IMR-90 (cell line): Measurements from ENCODE around the gene GMEB1. TPM values are rescaled to one million over a fixed set of nuclear protein-coding genes. Genes with fewer than 3 reads are reported as not detected.
A peak's percentile ranks its signal among the peaks of the same experiment; 100 is the strongest.

Experiments used
- ATAC-seq: fragments of 200-7000 bp; cut with Tn5 transposase; 2 replicates; pipeline ENCODE4 v1.9.1; 2020; ENCODE audit warnings: low read depth, mild to moderate bottlenecking, moderate library complexity
- BruUV-seq: library from RNA; stranded (reverse); fragments of 400-500 nt; replicated peaks from 2 replicates; lab custom pipeline; 2021; lab: Mats Ljungman, UMichigan
- CTCF ChIA-PET: fragments of 300-600 bp; formaldehyde crosslinking; extraction: SDS; loops from one replicate; lab custom pipeline; 2021; ENCODE audit warnings: antibody characterized with exemption; lab: Yijun Ruan, JAX
- POLR2A ChIA-PET: fragments of 300-600 bp; sonication (Branson Sonifier 250); formaldehyde crosslinking; loops from one replicate; lab custom pipeline; 2022; ENCODE audit warnings: antibody characterized with exemption; ENCODE audit not compliant: unreplicated experiment; lab: Charles Lee
- DNase-seq: peaks from one replicate; pipeline ENCODE4 v3.0.0; 2013
- H2AFZ ChIP-seq: replicated peaks from 2 replicates; pipeline ENCODE3; 2013; ENCODE audit warnings: low read length, mild to moderate bottlenecking; ENCODE audit not compliant: poor library complexity
- H2AK5ac ChIP-seq: 2 replicates; pipeline ENCODE4 v1.6.1; 2013; ENCODE audit warnings: low read depth, low read length, inconsistent platforms
- H2AK9ac ChIP-seq: replicated peaks from 2 replicates; pipeline ENCODE3; 2013; ENCODE audit warnings: mild to moderate bottlenecking, low read depth, low read length, moderate library complexity; ENCODE audit not compliant: poor library complexity
- H2BK120ac ChIP-seq: 2 replicates; pipeline ENCODE4 v1.6.1; 2013; ENCODE audit warnings: low read depth, low read length, inconsistent platforms
- H2BK15ac ChIP-seq: 3 replicates; pipeline ENCODE4 v1.6.1; 2013; ENCODE audit warnings: low read depth, low read length, inconsistent platforms
- H2BK20ac ChIP-seq: 2 replicates; pipeline ENCODE4 v1.6.1; 2013; ENCODE audit warnings: low read depth, mild to moderate bottlenecking, inconsistent platforms, low read length, moderate library complexity
- H2BK5ac ChIP-seq: 2 replicates; pipeline ENCODE4 v1.6.1; 2013; ENCODE audit warnings: mild to moderate bottlenecking, low read depth, low read length, inconsistent platforms; ENCODE audit not compliant: poor library complexity, severe bottlenecking
- H3K14ac ChIP-seq: replicated peaks from 2 replicates; pipeline ENCODE4 v1.6.1; 2013; ENCODE audit warnings: low read depth, low read length, inconsistent platforms
- H3K18ac ChIP-seq: 2 replicates; pipeline ENCODE4 v1.6.1; 2013; ENCODE audit warnings: low read depth, low read length, control low read depth
- H3K23ac ChIP-seq: 2 replicates; pipeline ENCODE4 v1.6.1; 2013; ENCODE audit warnings: low read depth, low read length, inconsistent platforms
- H3K27ac ChIP-seq: 2 replicates; pipeline ENCODE4 v1.5.1; 2013; ENCODE audit warnings: mild to moderate bottlenecking, control low read depth, low read length; ENCODE audit not compliant: insufficient read depth
- H3K27me3 ChIP-seq: 2 replicates; pipeline ENCODE4 v1.6.1; 2013; ENCODE audit warnings: low read length; ENCODE audit not compliant: control insufficient read depth, insufficient read depth
- H3K36me3 ChIP-seq: 2 replicates; pipeline ENCODE4 v1.6.1; 2013; ENCODE audit warnings: low read length, mixed read lengths; ENCODE audit not compliant: control insufficient read depth, insufficient read depth
- H3K4ac ChIP-seq: 2 replicates; pipeline ENCODE4 v1.6.1; 2013; ENCODE audit warnings: low read depth, low read length, inconsistent platforms
- H3K4me1 ChIP-seq: 2 replicates; pipeline ENCODE4 v1.6.1; 2013; ENCODE audit warnings: low read length, mixed read lengths; ENCODE audit not compliant: control insufficient read depth, insufficient read depth
- H3K4me2 ChIP-seq: 2 replicates; pipeline ENCODE4 v1.6.1; 2013; ENCODE audit warnings: low read depth, mild to moderate bottlenecking, control low read depth, low read length, moderate library complexity
- H3K4me3 ChIP-seq: 2 replicates; pipeline ENCODE4 v1.5.1; 2013; ENCODE audit warnings: low read depth, mild to moderate bottlenecking, control low read depth, low read length, moderate library complexity; ENCODE audit not compliant: insufficient read depth
- H3K56ac ChIP-seq: 2 replicates; pipeline ENCODE4 v1.6.1; 2013; ENCODE audit warnings: low read length, inconsistent platforms; ENCODE audit not compliant: insufficient read depth; ENCODE audit errors: extremely low read depth
- H3K79me1 ChIP-seq, 2 experiments: 2 replicates each; pipeline ENCODE4 v1.6.1; 2013; ENCODE audit warnings: low read length in 2 of 2, inconsistent platforms in 1 of 2, low read depth in 1 of 2
- H3K9ac ChIP-seq: 2 replicates; pipeline ENCODE4 v1.6.1; 2013; ENCODE audit warnings: low read depth, low read length, control low read depth
- H3K9me1 ChIP-seq: 2 replicates; pipeline ENCODE4 v1.6.1; 2013; ENCODE audit warnings: low read length, inconsistent platforms; ENCODE audit not compliant: insufficient read depth
- H3K9me3 ChIP-seq: 2 replicates; pipeline ENCODE4 v1.6.1; 2013; ENCODE audit warnings: low read length; ENCODE audit not compliant: control insufficient read depth, insufficient read depth
- H4K20me1 ChIP-seq: 2 replicates; pipeline ENCODE4 v1.6.1; 2013; ENCODE audit warnings: low read length, inconsistent platforms; ENCODE audit not compliant: insufficient read depth
- H4K5ac ChIP-seq: 2 replicates; pipeline ENCODE4 v1.6.1; 2013; ENCODE audit warnings: mild to moderate bottlenecking, low read depth, low read length, control low read depth
- H4K8ac ChIP-seq, 2 experiments: 2 replicates each; pipeline ENCODE4 v1.6.1; 2013; ENCODE audit warnings: low read depth in 2 of 2, low read length in 2 of 2, control low read depth in 1 of 2, inconsistent platforms in 1 of 2
- H4K91ac ChIP-seq: 2 replicates; pipeline ENCODE4 v1.6.1; 2013; ENCODE audit warnings: low read depth, low read length, inconsistent platforms; ENCODE audit not compliant: insufficient read depth
- CEBPB ChIP-seq: IDR thresholded peaks from 2 replicates; pipeline ENCODE4 v1.6.1; 2012; ENCODE audit warnings: low read depth, low read length, improper control_type of control experiment
- POLR2A ChIP-seq: IDR thresholded peaks from 2 replicates; pipeline ENCODE4 v1.6.1; 2012; ENCODE audit warnings: mild to moderate bottlenecking, low read depth, low read length
- WGBS, 2 experiments: methylation state at CpG; one replicate each; pipeline versions ENCODE4 v1.1.5 to v1.1.7; 2013; ENCODE audit warnings: missing lambda C conversion rate in 2 of 2; ENCODE audit not compliant: insufficient read length in 1 of 2; ENCODE audit errors: extremely low coverage in 2 of 2; 5-methylcytosine and 5-hydroxymethylcytosine counted together
- dilution Hi-C: fragments of 300-500 bp; cut with HindIII; formaldehyde crosslinking; loops from one replicate; pipeline ENCODE4 v1.14.3; 2018; ENCODE audit warnings: low sequenced_read_pairs; ENCODE audit not compliant: unreplicated experiment
- in situ Hi-C: fragments of 300-500 bp; cut with MboI; formaldehyde crosslinking; loops from 3 replicates; pipeline ENCODE4 v1.14.3; 2019; ENCODE audit warnings: low sequenced_read_pairs, inconsistent platforms, mixed read lengths
- intact Hi-C: fragments of 100-400 bp; cut with micrococcal nuclease; formaldehyde crosslinking; loops from 2 replicates; pipeline ENCODE4 v1.10.0; 2022
- microRNA-seq, 2 experiments: library from miRNA; stranded (forward) in 1 of 2; unstranded in 1 of 2; fragments of 10-50 nt in 1 of 2; fragments of <30 nt in 1 of 2; gene quantifications in 1 of 2; microRNA quantifications in 1 of 2; one replicate each; pipeline versions ENCODE3 to v1.1.0; 2013 to 2020; ENCODE audit not compliant: insufficient read depth in 1 of 2, insufficient read length in 1 of 2, unreplicated experiment in 1 of 2
- polyA plus RNA-seq, 3 experiments: library from polyadenylated mRNA; depleted of rRNA; stranded (reverse); fragments of >200 nt; gene quantifications; 2 replicates each; pipeline ENCODE4 v1.2.3, GENCODE V29; 2012; ENCODE audit warnings: low replicate concordance in 1 of 3
- small RNA-seq, 5 experiments: library from RNA; depleted of rRNA; stranded (forward); fragments of <200 nt; gene quantifications; one replicate each; pipeline ENCODE3, GENCODE V24; 2012
- total RNA-seq: library from RNA; depleted of rRNA; stranded (reverse); fragments of >200 nt; gene quantifications from 2 replicates; pipeline ENCODE4 v1.2.3, GENCODE V29; 2012; rRNA removed

Gene GMEB1
- total and polyA plus RNA-seq, 2 of the 4 experiments (the other 2 are of a cell fraction): 7.1 to 7.9 TPM

DNA sequence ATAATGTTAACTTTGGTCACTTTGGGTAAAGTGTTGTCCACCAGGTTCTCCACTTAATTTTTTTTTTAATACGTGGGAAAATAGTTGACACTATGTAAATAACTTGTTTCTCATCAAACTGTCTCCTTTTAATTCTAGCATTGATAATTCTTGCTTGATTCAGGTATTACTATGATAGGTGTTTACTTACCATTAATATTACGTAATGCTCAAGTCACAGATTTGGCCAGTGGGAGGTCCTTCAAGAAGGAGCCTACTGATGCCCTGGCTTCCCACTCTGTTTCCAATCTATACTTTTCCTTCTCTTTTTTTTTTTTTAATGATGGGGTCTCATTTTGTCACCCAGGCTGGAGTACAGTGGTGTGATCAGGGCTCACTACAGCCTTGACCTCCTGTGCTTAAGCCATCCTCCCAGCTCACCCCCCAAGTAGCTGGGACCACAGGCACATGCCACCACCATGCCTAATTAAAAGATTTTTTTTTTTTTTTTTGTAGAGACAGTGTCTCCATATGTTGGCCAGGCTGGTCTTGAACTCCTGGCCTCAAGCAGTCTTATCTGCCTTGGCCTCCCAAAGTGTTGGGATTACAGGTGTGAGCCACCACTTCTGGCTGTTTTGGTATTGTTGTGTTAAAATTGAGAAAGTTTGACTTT is 98.1 kb downstream of the GMEB1 start:
- no peak overlapping the region for H2AK5ac ChIP-seq
- no peak overlapping the region for H3K9ac ChIP-seq
- no peak for DNase-seq
- H3K23ac ChIP-seq: no peak overlapping the region
- no peak overlapping the region for H2BK5ac ChIP-seq
- H3K4me3 ChIP-seq: no peak overlapping the region
- intact Hi-C loops (no loop called here), in situ Hi-C loops (no loop called here), dilution Hi-C loops (no loop called here)
- no peak overlapping the region for H2BK15ac ChIP-seq
- H2AK9ac ChIP-seq: no peak overlapping the region
- H4K91ac ChIP-seq: no peak overlapping the region
- H3K4me2 ChIP-seq: no peak overlapping the region
- no CpG with 5 or more reads among the region's 2 CpGs for WGBS, 2 experiments
- peaks cover 54% of the 10 kb centered on the region for H4K20me1 ChIP-seq
- no peak overlapping the region for H4K8ac ChIP-seq
- no peaks in the 10 kb centered on the region for H3K9me3 ChIP-seq
- no peak overlapping the region for H2BK20ac ChIP-seq
- no peaks in the 10 kb centered on the region for H3K4me1 ChIP-seq
- peaks cover 25% of the 10 kb centered on the region for H3K36me3 ChIP-seq
- ChIA-PET POLR2A (no interaction called here), CTCF (no interaction called here)
- ATAC-seq: no peak
- no peak overlapping the region for H4K5ac ChIP-seq
- BruUV-seq: no TSS peak
- H3K18ac ChIP-seq: no peak overlapping the region
- no peak overlapping the region for H3K4ac ChIP-seq
- H2AFZ ChIP-seq: no peak overlapping the region
- peaks cover 4% of the 10 kb centered on the region; the same call in 1 of the 2 replicates for H3K9me1 ChIP-seq
- no peaks in the 10 kb centered on the region for H3K27me3 ChIP-seq
- no peak overlapping the region for H3K56ac ChIP-seq
- no peak overlapping the region for H3K14ac ChIP-seq
- TF ChIP-seq CEBPB (peak; percentile 71), POLR2A (no peak)
- no peak overlapping the region for H3K27ac ChIP-seq
- peaks cover 2 to 47% of the 10 kb centered on the region in 2 experiments for H3K79me1 ChIP-seq
- no peak overlapping the region for H2BK120ac ChIP-seq

Small RNA genes lying within 50 kb of the gene (microRNA-seq; reads per million reads assigned to microRNA genes)
- gene RF00422 (ENCODE audit: insufficient read depth, insufficient read length) (not detected), gene RNU11 (ENCODE audit: insufficient read depth, insufficient read length) (not detected)

Small RNA genes lying within 50 kb of the gene (small RNA-seq; reads per million reads assigned to genes)
- gene RF00422: 0 reads per million in 5 experiments
- gene RNU11: 0 to 0.14 (median 0) reads per million in 5 experiments

Other genes with a start within 250 kb of the GMEB1 start
- gene RCC1, start 162.7 kb upstream of the GMEB1 start, total RNA-seq: 33.9 and 43.9 TPM in 2 replicates
- gene RCC1, start 162.7 kb upstream of the GMEB1 start, polyA plus RNA-seq (2012; rRNA removed): 28.7 and 33.2 TPM in 2 replicates
- gene TRNAU1AP, start 115.7 kb upstream of the GMEB1 start, total RNA-seq: 23.8 and 25.3 TPM in 2 replicates
- 23.3 and 24.1 TPM in 2 replicates for gene TRNAU1AP, start 115.7 kb upstream of the GMEB1 start, polyA plus RNA-seq (2012; rRNA removed)
- gene RAB42, start 76.5 kb upstream of the GMEB1 start, total RNA-seq: 0.83 and 0.90 TPM in 2 replicates
- gene RAB42, start 76.5 kb upstream of the GMEB1 start, polyA plus RNA-seq (2012; rRNA removed): 0.36 and 0.77 TPM in 2 replicates
- 31.7 and 39.7 TPM in 2 replicates for gene TAF12, start 25.7 kb upstream of the GMEB1 start, total RNA-seq
- gene TAF12, start 25.7 kb upstream of the GMEB1 start, polyA plus RNA-seq (2012; rRNA removed): 25.1 and 28.8 TPM in 2 replicates
- gene RNU11, start 20.2 kb upstream of the GMEB1 start, total RNA-seq: under 0.01 TPM in 1 of 2 replicates, not detected in the other
- gene RNU11, start 20.2 kb upstream of the GMEB1 start, polyA plus RNA-seq (2012; rRNA removed): not detected in 2 replicates
- gene YTHDF2, start 68.2 kb downstream of the GMEB1 start, total RNA-seq: 88.3 and 94.3 TPM in 2 replicates
- gene YTHDF2, start 68.2 kb downstream of the GMEB1 start, polyA plus RNA-seq (2012; rRNA removed): 50.0 and 50.5 TPM in 2 replicates
- under 0.01 TPM in 2 replicates for gene OPRD1, start 143.4 kb downstream of the GMEB1 start, total RNA-seq
- gene OPRD1, start 143.4 kb downstream of the GMEB1 start, polyA plus RNA-seq (2012; rRNA removed): not detected in 2 replicates
- gene EPB41, start 245.8 kb downstream of the GMEB1 start, total RNA-seq: 8.1 and 10.0 TPM in 2 replicates
- 3.1 and 4.6 TPM in 2 replicates for gene EPB41, start 245.8 kb downstream of the GMEB1 start, polyA plus RNA-seq (2012; rRNA removed)